HG03442 (cell line): ENCODE results near the gene CCNQ.

Experiments
- ATAC-seq: cut with Tn5 transposase; IDR thresholded peaks from one replicate; pipeline ENCODE4 v1.9.1; 2021; ENCODE audit warnings: mild to moderate bottlenecking, moderate library complexity; ENCODE audit not compliant: unreplicated experiment

The CCNQ gene

DNA sequence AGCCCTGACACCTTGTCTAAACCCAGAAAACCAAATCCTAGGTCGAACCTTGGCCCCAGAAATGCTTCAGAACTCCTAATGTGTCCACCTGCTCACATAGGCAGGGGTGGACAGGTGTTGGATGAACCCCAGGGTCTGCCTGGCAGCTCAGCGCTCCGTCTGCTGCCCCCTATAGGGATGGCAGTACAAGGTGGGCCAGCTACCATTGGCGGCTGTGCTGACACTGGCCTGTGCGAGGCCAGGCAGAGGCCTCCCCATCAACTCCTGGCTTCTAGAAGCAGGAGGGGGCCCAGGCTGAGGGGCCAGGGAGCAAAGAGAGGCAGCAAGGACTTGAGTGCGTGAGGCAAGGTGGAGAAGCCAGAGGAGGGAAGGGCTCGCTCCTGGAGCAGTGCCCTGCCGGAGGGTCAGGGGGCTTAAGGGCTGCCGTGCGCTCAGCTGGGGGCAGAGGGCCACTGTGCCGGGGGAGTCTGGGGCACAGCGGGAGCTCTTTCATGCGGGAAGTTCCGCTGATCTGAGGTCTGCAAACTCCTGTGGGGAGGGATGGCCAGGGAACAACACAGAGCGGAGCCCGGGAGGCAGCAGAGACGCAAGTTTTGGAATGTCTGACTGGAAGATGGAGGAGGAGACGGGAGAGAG, 20.6 kb downstream of the CCNQ start:
- no peak for ATAC-seq

DNA sequence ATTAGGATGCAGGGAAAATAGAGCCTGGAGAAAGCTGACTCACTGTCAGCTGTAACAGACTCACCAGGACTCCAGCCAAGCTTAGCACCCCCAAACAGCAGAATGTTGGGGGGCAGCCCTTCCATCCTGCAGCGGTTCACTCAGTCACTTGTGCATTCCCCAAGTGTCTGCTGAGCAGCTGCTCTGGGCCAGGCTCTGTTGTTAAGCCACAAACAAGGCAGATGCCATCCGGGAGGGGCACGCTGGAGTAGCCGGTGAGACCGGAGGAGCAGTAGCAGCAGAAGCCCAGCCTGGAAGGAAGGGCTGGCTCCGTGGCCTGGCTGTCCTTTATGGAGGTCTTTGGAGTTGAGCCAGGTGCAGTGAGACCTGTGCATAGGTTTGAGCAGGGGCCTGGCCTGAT, 22.0 kb downstream of the CCNQ start:
- ATAC-seq, result no peak

DNA sequence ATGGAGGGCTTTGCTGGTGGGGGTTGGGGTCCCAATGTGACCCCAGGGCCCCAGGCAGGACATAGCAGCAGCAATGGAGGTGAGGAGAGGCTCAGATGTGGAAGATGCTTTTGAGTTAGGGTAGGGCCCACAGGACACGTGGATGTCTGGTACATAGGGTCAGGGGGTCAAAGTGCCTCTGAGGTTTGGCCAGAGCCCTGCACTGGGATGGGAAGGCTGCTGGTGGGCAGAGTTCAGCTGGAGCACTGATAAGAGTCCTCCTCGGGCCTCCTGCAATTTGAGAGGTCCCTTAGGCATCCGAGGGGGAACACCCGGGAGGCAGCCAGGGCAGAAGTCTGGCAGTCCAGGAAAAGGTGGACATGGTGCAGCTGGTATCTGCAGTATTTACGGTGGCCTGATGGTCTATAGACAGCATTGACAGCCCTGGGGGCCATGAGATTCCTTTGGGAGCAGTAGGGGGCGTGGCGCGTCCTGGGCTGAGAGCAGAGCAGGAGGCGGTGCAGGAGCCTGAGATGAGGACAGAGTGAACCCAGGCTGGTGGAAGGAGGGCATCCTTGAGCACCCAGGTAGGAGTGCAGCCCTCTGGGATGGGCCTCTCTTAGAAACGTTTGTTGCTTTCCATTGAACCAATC, 22.6 kb downstream of the CCNQ start:
- ATAC-seq, result no peak

DNA sequence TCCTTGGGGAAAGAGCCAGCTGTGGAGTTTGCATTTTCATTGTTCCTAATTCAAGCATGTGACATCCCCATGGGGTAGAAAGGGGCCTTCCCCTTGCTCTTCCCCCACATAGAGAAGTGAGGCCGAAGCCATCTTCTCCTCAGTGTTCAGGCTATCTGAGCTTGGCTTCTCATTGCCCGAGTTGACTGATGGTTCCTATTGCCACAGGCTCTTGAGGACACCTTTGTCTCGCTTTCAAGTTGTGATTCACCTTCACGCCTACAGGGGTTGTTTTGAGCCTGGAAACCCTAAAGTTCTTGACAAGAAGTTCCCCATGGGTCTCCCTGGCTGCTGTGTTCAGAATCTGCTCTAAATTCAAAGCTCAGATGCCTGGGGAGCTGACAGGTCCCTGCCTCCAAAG, 25.0 kb downstream of the CCNQ start:
- no peak for ATAC-seq

DNA sequence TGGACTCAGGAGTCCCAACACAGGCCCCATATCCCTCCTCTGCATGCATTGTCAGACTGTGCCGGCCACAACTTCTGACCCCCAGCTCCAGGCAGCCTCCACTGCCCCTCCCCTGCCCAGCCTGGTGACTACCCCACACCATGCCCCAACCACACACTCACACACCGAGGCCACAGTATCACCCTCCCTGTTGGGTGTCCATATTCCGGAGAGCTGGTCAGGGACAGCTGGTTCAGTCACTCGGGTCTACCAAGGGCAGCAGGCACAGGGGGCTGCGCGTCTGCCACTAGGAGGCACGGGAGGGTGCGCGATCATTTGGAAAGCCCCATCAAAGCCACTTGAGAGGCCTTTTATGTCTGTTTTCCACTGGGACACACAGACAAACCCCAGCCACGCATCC, 26.3 kb downstream of the CCNQ start:
- ATAC-seq, result no peak

DNA sequence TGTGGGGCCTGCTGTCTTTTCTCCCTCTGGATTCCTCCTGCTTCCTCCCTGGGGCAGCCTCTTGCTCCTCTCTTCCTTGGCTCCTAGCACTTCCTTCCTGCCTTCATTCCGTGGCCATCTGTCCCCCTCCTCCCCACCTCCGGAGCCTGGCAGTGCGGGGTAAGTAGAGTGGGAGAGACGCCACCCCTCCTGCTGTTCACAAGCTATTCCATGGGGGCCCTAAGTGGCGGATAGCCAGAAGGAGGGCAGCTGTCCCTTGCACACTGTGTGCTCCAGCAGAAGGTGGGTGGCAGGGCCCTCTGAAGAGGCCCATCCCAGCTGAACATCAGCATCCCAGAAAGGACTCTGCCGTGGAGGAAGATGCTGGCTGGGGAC, 27.4 kb downstream of the CCNQ start:
- no peak for ATAC-seq

DNA sequence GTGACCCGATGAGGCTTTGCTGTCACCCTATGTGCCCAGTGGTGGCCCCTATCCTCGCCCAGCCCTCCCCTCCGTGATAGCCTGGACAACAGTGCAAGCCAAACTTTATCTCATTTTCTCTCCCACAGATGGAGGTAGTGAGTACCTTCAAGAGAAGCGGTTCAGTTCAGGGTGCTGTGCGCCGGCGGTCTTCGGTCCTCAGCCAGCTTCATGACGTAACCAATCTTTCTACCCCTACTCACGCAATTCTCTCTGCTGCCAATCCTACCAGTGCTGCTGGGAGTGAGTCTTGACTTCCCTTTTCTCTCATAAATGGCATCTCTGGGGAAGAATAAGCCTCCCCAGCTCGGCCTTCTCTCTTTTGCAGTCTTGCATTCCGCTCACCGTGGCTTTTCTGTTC, 29.5 kb downstream of the CCNQ start:
- ATAC-seq, result no peak

DNA sequence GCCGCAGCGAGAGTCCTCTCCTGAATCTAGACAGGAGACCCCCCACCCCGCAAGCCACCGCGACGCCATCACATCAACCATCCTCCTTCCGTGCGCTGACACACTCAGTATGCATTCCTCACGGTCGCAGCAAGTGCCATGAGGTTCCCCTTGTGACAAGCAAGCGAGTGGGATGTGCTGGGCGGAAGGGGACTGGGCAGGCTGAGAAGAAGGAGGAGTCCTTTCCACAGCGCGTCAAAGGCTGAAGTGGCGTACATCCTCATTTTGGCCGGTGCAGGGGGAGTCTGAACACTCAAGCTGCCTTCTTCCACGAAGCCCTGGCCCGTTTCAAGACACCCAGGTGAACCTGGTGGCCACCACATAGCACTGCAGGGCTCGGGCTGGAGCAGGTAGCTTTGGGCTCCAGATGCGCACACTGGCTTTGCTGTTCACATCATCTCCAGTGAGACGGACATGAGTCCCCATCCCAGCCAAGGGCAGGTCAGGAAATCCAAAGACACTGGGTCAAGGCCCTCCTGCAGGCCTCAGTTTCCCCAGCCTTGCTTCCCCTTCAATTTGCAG, 30.4 kb downstream of the CCNQ start:
- no peak for ATAC-seq

DNA sequence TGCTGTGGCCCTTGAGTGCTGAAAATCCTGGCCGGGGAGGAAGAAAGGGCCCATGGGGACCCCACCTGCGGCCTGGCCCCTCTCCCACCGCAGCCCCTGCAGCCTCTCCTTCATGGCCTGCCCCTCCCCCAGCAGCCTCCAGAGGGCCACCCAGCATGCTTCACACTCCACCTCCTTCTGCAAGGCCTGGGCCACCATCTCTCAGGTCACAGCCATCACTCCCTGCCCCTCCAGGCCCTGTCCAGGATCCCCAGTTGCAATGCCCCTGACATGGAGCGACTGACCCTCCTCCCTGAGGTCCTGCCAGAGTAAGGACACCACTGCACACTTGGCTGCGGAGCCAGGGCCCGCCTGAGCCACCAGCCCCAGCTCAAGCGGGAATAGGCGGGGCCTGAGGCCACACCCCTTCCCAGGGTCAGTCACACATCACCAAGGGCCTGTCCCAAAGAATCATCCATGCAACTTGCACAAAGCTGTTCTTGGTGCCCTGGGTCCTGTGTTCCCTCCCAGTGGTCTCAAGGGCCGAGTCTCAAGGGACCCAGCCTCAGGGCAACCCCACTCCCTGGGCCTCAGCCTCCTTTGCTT, 32.9 kb downstream of the CCNQ start:
- no peak for ATAC-seq

DNA sequence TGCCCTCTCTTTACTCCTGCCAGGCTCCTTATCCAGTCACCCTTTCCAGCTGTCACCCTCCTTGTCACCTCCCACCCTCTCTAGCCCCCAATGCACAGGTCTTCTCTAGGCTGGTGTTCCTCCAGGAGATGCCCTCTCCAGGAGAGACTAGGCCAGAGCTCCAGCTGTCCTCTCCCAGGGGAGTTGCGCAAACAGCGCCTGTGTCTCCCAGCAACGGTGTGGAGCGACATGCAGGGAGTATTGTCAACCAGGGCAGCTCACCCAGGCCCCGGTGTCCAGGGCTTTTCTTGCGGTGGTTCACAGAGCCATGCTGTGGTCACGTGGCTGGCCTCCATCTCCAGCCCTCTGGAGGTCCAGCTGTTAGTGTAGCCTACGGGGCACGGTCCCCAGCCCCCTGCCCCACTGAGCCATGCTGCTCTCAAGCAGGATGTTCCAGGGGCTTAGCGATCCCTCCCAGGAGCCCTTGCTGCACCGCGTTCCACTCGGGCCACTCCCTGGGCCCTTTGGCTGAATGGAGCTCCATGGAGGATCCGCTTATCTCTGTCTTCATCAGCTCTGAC, 34.8 kb downstream of the CCNQ start:
- no peak for ATAC-seq

DNA sequence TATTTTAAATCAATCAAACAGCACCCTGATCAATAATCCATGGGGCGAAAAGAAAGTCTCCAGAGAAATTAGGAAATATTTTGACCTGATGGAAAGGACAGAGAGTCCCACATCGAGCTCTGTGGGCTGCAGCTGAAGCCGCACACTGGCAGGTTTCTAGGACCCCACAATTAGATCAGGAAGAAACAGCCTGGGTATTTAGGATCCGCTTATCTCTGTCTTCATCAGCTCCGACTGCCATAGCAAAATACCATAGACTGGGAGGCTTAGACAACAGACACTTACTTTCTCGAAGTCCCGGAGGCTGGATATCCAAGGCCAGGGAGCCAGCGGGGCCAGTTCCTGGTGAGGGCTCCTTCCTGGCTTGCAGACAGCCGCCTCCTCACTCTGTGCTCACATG, 36.4 kb downstream of the CCNQ start:
- no peak for ATAC-seq

DNA sequence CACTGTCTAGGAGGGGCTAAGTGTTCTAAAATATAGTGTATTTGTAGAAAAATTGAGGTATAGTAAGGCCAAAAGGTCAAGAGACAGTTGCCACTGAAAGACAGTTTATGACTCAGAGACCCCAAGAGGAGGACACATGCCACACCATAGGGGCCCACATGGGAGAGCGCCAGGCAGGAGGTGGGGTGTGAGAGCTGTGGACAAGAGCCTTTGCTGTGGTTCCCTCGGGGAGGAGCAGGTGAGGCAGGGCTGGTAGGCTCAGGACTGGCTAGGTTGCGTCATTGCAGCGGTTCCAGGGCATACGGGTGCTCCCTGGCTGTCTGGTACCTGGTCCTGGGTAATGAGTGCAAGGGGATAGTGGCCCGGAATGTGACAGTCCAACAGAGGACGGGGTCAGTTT, 37.6 kb downstream of the CCNQ start:
- ATAC-seq, result no peak

DNA sequence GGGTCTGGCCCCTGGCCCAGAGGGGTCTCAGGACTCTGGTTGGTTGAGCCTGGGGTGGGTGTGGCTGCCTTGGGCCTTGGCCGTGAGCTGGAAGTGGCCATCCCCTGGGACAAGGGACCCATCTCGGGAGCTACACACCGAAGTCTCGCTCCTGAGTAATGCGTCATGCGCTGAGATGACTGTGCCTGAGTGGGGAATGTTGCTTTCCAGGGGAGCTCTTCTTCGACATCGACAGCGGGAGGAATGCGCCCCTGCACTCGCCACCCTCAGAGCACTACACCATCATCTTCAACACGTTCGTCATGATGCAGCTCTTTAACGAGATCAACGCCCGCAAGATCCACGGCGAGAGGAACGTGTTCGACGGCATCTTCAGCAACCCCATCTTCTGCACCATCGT, 38.5 kb downstream of the CCNQ start:
- ATAC-seq, result no peak

DNA sequence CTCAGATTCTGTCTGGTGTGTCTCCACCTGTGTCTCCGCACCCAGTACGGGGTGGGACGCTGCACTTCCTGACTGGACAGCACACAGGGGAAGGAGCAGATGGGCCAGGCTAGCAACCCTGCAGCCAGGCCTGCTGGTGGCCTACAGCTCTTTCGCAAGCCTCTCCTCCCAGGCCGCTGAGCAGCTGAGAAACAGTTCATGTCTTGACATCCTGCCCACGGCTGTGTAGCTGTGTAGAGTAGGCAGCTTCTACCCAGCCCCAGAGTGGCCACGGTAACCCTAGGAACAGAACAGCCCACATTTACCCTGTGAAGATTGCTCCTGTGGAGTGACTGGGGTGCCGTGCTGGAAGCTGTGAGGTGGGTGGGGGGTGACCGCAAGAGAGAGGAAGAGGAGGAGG, 38.9 kb downstream of the CCNQ start:
- no peak for ATAC-seq

DNA sequence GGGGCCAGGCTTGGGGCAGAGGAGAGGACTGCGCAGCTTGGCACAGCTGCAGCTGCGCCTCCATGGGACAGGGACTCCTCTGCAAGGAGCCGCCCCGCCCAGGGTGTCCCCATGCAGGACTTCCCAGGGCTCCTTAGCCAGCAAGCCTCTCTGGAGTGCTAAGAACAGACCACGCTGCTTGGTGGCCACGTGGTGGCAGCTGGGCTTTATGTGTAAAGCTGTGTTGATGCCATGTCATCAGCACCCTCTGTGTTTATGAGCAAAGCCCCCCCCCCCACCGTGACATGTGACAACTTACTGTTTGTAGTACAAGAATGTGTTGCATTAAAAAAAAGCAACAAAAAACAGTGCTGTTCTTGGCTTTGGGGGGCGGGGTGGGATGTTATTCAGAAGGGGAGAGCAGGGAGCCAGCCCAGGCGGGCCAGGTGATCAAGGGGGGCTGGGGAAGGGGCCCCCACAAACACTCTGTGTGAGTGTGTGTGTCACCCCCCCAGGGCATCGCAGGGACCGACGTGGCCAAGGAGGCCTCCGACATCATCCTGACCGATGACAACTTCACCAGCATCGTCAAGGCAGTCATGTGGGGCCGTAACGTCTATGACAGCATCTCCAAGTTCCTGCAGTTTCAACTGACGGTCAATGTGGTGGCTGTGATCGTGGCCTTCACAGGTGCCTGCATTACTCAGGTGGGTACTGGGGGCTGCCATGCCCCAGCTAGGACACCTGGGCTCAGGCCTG, 41.2 kb downstream of the CCNQ start:
- no peak for ATAC-seq

DNA sequence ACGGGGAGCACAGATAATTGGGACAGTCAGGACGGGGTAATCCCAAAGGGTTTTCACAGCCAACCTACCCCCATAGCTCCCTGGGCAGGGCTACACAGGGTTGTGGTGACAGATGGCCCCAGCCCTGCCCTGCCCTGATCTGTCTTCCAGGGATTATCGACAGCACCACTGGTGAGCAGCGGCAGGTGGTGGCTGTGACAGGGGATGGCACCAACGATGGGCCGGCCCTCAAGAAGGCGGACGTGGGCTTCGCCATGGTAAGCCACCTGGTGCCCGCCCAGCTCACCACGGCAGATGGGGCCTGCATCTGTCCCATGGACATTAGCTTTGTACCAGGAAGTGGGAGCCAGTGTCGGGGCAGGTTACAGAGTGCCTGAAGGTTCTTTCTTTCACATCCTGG, 42.2 kb downstream of the CCNQ start:
- ATAC-seq, result no peak

DNA sequence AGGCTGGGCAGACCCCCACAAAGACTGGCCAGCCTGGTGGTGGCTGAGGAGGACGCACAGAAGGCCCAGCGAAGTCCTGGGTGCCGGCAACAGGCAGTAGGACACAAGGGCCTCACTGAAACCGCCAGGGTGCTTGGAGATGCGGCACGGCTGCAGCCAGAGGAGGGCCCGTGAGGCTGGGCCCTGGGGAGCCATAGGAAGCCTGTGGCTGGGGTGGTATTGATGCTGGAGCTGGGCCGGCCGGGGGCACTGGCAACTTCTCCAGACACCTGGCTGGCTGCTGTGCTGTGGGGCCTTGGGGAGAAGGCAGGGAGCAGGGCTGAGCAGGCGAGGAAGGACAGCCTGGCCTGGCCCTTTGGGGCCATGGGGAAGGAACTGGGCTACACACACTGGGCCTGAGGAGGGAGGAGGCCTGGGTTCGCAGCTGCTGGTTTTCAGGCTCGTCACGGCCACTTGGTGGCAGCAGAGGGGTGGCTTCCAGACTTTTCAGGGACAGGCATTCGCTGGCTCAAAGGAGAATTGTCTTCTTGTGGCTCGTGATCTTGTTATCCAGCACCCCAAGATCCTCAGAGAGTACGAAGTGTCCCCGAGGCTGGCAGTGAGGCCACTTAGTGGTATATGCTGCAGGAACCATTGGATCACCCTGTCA, 44.3 kb downstream of the CCNQ start:
- no peak for ATAC-seq

DNA sequence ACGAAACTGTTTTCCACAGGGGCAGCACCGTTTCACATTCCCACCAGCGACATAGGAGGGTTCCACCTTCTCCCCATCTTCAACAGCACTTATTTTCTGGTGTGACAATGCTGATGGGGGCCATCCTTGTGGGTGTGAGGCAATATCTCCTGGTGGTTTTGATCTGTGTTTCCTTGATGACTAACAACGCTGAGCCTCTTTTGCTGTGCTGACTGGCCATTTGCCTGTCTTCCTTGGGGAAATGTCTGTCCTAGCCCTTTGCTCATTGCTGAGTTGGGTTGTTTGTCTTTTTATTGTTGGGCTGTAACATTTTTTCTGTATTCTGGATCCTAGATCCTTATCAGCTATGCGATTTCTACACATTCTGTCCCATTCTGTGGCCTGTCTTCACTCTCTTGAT, 47.8 kb downstream of the CCNQ start:
- no peak for ATAC-seq

DNA sequence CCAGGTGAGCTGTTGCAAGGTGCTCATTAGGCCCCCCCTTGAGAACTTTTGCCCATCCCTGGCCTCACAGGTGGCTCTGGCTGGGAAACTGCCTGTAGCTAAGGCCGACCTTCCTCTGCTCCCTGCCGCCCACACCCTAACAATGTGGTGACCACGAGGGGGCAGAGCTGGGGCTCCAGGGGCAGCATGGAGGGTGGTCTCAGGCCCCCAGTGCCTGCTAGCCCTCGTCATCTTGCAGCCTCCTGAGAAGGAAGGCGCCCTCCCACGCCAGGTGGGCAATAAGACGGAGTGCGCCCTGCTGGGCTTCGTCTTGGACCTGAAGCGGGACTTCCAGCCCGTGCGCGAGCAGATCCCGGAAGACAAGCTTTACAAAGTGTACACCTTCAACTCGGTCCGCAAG, 49.1 kb downstream of the CCNQ start:
- ATAC-seq, result no peak

DNA sequence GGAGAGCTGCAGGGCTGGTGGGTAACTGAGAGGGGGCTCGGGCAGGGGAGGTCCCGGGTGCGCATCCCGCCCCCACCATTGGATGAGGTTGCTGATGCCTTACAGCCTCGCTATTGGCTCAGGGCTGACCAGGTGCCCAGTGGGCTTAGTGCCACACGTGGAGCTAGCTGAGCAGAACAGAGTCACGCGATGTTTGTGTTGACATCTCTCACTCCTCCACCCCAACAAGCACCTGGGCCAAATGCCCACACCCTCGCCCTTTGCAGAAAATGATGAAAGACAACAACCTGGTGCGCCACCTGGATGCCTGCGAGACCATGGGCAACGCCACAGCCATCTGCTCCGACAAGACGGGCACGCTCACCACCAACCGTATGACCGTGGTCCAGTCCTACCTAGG, 49.7 kb downstream of the CCNQ start:
- ATAC-seq, result no peak

DNA sequence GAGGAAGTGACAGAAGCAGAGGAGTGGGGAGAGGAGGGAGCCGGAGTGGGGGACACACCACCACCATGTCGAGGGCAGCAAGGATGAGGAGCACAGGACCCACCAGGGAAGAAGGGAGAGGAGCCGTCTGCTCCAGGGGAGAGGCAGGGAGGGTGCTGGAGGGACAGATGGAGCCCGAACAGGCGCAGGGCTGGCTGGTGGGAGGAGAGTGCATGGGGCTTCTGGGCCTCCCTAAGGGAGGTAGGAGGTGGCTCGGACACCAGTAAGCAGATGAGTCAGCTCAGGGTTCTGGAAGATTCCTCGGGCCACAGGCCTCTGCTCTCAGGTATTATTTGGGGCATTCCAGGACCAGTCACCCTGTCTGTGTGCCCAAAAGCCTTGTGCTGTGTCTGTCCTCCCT, 51.7 kb downstream of the CCNQ start:
- ATAC-seq, result no peak
